Neuron (in vitro differentiated cells): ENCODE measurements around the gene HSDL1.

Experiments used
- H2AFZ ChIP-seq: one replicate; pipeline ENCODE4 v1.6.1; 2013; ENCODE audit warnings: low read depth, mild to moderate bottlenecking, inconsistent platforms, low read length, moderate library complexity
- H3K27me3 ChIP-seq: one replicate; pipeline ENCODE4 v1.6.1; 2013; ENCODE audit warnings: low read length; ENCODE audit not compliant: insufficient read depth
- H3K36me3 ChIP-seq: one replicate; pipeline ENCODE4 v1.6.1; 2013; ENCODE audit warnings: low read length; ENCODE audit not compliant: insufficient read depth
- H3K4me1 ChIP-seq: one replicate; pipeline ENCODE4 v1.6.1; 2013; ENCODE audit warnings: low read length; ENCODE audit not compliant: insufficient read depth
- H3K4me3 ChIP-seq: 2 replicates; pipeline ENCODE4 v1.5.1; 2013; ENCODE audit warnings: mild to moderate bottlenecking, low read length, moderate library complexity
- H3K9me3 ChIP-seq: one replicate; pipeline ENCODE4 v1.6.1; 2013; ENCODE audit warnings: low read length

Gene HSDL1

GRCh38 chr16:84181144-84181915 lies 36.4 kb upstream of the HSDL1 start:
- Histone ChIP-seq H3K36me3 (peaks cover 69% of the 10 kb centered on the region), H3K4me3 (no peak overlapping the region), H3K9me3 (no peaks in the 10 kb centered on the region), H3K4me1 (peaks cover 24% of the 10 kb centered on the region), H2AFZ (no peak overlapping the region), H3K27me3 (no peaks in the 10 kb centered on the region)

DNA sequence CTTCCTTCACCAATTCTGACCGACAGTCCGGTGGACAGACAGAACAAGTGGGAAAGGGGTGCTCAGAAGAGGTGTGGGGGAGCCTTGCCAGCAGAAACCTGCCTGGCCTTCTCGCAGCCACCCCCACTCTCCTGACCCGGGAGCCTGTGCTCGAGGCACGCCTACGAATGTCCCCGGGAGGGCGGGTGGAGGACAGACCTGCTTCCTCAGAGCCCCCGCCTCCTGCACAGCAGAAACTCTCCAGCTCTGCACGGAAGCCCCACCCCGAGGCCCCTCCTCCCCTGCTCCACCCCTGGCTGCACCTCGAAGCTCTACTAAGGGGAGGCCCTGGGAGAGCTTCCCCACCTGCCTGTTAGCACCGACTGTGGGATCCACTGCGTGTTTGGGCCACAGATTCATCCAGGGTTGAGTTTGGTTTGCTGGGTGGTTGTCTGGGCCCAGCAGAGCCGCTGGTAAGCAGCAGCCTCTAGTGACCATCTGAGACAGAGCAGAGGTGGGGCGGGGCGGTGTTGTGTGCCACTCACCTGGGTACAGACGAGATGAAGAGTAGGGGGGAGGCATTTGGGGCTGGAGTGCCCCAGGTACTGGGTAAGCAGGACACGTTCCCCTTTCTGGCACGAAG lies 35.7 kb upstream of the HSDL1 start:
- Histone ChIP-seq H2AFZ (no peak overlapping the region), H3K27me3 (no peaks in the 10 kb centered on the region), H3K36me3 (peaks cover 69% of the 10 kb centered on the region), H3K9me3 (no peaks in the 10 kb centered on the region), H3K4me1 (peaks cover 22% of the 10 kb centered on the region), H3K4me3 (no peak overlapping the region)

- peaks cover 16% of the 10 kb centered on the region for H3K4me1 ChIP-seq
- H2AFZ ChIP-seq, result no peak overlapping the region
- H3K27me3 ChIP-seq, result no peaks in the 10 kb centered on the region
- H3K9me3 ChIP-seq, result no peaks in the 10 kb centered on the region
- H3K36me3 ChIP-seq, result peaks cover 62% of the 10 kb centered on the region
- H3K4me3 ChIP-seq, result no peak overlapping the region
Measured at GRCh38 chr16:84179612-84180320, 34.8 kb upstream of the HSDL1 start.

DNA sequence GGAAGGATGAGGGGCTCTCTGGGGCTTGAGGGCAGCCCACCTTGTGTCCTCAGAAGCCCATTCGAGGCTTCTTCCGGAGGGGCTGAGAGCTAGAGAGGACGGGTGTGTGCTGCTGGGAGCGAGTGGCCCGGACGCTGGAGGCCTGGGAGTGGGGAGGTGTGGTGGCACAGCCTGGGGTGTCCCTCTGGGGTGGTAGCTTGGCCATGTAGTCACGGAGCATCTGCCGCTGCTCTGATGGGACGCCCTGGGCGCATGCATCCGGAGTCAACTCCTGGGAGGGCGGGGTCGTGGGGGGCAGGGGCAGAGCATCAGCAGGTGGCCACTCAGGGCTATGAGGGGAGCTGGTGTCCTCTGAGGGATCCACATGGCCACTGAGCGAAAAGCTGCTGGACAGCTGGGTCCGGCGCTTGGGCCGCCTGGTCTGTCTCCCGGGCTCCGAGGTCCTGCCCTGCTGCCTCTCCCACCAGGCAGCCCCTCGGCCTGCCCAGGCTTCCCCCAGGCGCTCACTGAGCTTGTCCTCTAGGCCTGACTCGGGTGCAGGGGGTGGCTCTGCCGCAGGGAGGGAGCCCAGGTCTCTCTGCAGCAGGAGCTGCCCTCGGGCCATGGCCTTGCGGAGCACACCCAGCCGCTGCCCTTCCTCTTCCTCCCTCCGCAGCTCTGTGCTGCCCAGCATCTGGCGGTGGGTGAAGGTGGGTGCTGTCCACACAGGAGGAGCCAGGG lies 34.1 kb upstream of the HSDL1 start:
- Histone ChIP-seq H3K4me1 (peaks cover 16% of the 10 kb centered on the region), H3K27me3 (no peaks in the 10 kb centered on the region), H3K36me3 (peaks cover 55% of the 10 kb centered on the region), H3K9me3 (no peaks in the 10 kb centered on the region), H3K4me3 (no peak overlapping the region), H2AFZ (no peak overlapping the region)

- H3K27me3 ChIP-seq, result no peaks in the 10 kb centered on the region
- no peaks in the 10 kb centered on the region for H3K9me3 ChIP-seq
- H3K4me3 ChIP-seq, result no peak overlapping the region
- peaks cover 16% of the 10 kb centered on the region for H3K4me1 ChIP-seq
- peaks cover 47% of the 10 kb centered on the region for H3K36me3 ChIP-seq
- H2AFZ ChIP-seq, result no peak overlapping the region
Measured at GRCh38 chr16:84178146-84178765, 33.3 kb upstream of the HSDL1 start.

GRCh38 chr16:84177741-84178073 lies 32.7 kb upstream of the HSDL1 start:
- Histone ChIP-seq H3K36me3 (peaks cover 42% of the 10 kb centered on the region), H2AFZ (no peak overlapping the region), H3K9me3 (no peaks in the 10 kb centered on the region), H3K27me3 (no peaks in the 10 kb centered on the region), H3K4me3 (no peak overlapping the region), H3K4me1 (peaks cover 16% of the 10 kb centered on the region)

DNA sequence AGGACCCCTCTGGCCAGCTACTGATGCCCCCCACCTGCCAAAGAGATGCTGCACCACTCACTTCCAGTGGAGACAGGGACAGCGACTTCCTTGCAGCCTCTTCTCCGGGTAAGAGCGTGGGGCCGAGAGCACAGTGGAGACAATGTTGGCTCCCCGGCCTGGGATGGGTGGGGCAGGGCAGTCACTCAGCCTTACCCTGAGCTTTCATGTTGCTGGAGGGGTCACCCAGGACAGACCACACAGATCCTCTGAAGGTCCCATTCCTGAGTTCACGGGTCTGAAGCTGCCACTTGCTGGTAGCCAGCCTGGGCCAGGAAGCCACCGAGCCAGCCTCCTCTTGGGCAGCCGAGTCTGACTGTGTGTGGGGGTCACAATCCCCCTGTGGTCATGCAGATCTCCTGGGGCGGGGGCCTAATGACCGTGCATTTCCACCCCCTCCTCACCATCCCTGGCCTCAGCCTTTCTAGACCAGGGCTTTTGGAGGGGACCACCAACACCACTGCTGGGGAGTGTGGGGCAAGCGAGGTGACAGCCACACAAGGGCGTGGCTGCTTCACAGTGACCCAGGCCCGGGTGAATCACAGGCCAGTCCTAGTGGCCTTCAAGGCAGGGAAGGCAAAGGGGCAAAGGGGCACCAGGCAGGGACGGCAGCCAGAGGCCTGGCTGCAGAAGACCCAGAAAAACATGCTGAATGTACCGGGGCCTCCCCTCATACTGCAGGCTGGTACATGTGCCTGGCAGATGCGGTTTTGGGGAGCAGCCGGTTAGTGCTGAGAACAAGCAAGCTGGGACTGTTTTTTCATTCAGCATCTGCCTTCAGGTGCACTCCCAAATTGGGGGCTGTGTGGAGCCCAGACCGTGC lies 31.4 kb upstream of the HSDL1 start:
- H3K36me3 ChIP-seq, result peaks cover 29% of the 10 kb centered on the region
- H2AFZ ChIP-seq, result no peak overlapping the region
- H3K4me3 ChIP-seq, result no peak overlapping the region
- peaks cover 16% of the 10 kb centered on the region for H3K4me1 ChIP-seq
- H3K27me3 ChIP-seq, result no peaks in the 10 kb centered on the region
- H3K9me3 ChIP-seq, result no peaks in the 10 kb centered on the region

DNA sequence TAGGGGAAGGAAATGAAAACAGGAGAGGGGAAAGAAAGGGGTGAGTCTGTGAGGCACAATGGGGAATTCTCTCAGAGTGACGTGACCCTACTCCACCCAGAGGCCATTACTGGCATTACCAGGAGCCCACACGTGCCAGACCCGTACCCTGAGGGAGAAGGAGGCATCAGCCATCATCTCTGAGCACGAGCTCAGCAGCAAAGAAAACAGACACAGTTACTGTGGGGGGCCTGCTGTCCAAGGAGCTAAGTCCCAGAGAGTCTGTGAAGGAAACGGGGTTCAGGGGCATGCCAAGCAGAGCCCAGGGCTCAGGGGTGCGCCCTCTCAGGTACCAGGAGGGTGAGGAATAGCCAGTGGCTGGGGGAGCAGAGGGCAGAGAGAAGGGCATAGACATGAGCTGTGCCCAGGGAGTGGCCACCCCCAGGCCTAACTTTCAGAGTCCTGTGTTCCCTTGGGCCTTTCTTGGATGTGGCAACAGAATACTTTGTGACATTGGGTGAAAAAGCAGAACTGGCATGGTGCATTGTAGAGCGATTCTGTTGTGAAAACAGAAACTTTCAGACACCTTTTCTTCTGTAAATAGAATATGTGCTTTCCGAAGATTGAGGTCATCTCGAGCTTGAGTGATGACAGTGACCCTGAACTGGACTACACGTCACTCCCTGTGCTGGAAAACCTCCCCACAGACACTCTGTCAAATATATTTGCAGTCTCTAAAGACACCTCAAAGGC lies 30.5 kb upstream of the HSDL1 start:
- Histone ChIP-seq H3K4me1 (peaks cover 16% of the 10 kb centered on the region), H2AFZ (no peak overlapping the region), H3K27me3 (no peaks in the 10 kb centered on the region), H3K4me3 (no peak overlapping the region), H3K9me3 (no peaks in the 10 kb centered on the region), H3K36me3 (peaks cover 26% of the 10 kb centered on the region)

DNA sequence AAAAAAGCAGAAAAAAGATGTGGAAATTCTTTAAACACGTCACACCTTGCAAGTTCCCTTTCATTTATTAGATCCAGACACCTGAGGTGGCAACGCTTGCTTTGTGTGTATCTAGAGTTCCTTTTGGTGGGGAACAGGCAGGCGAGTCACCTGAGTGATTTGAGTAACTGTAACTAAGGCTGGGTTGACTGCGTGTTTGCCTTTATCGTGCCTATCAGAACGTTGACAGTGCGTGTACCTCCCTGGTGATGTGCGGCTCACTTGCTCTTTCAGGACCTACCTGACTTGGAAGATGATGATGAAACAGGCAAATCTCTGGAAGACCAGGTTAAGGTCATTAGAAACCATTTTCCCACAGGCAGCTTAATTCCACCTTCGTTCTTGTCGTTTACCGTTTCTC lies 29.4 kb upstream of the HSDL1 start:
- Histone ChIP-seq H3K27me3 (no peaks in the 10 kb centered on the region), H3K36me3 (peaks cover 14% of the 10 kb centered on the region), H3K9me3 (no peaks in the 10 kb centered on the region), H3K4me1 (peaks cover 16% of the 10 kb centered on the region), H3K4me3 (no peak overlapping the region), H2AFZ (no peak overlapping the region)

- Histone ChIP-seq H3K36me3 (no peaks in the 10 kb centered on the region), H2AFZ (no peak overlapping the region), H3K4me1 (no peaks in the 10 kb centered on the region), H3K9me3 (no peaks in the 10 kb centered on the region), H3K4me3 (no peak overlapping the region), H3K27me3 (no peaks in the 10 kb centered on the region)
Measured at GRCh38 chr16:84169765-84170310, 24.9 kb upstream of the HSDL1 start.

DNA sequence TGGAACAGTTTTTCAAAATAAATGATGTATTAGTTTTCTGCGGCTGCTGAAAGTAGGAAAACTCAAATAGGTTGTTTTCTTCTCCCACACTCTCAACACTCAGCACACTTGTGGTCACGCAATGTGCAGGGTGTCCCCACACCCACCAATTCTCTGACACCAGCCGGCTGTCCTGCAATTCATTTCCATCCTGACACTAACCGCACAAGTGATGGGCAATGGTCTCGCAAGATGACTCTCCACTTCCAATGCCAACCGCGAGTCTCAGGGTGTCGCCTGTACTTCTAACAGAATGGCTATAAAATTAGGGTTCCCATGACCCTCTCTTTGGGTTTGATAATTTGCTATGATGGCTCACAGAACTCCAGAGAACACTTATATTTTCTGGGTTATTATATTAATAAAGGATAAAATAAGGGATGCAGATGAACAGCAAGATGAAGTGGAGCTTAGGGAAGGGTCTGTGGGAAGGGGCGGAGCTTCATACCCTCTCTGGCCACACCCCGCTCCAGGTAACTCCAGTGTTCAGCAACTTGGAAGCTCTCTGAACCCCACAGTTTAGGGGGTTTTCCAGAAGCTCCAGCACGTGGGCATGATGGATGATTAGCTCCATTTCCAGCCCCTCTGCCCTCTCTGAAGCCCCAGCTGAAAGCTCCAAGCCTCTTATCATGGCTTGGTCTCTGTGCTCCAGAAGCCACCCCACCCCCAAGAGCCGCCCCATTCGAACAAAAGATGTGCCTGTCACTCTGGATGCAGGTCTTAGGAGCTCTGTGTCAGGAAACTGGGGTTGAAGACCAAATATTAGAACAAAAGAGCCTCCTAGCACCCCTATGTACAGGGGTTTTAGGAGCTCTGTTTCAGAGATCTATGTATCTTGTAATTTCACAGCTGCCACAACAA lies 22.1 kb upstream of the HSDL1 start:
- no peak overlapping the region for H3K4me3 ChIP-seq
- H3K4me1 ChIP-seq, result no peaks in the 10 kb centered on the region
- H3K9me3 ChIP-seq, result no peaks in the 10 kb centered on the region
- H3K36me3 ChIP-seq, result no peaks in the 10 kb centered on the region
- H2AFZ ChIP-seq, result no peak overlapping the region
- peaks cover 2% of the 10 kb centered on the region for H3K27me3 ChIP-seq
